Tracheal epithelial cell (primary cell): Measurements from ENCODE around the gene KLHL6. TPM values are rescaled to one million over a fixed set of nuclear protein-coding genes. Genes with fewer than 3 reads are reported as not detected.

Source experiments
- total RNA-seq: library from RNA; depleted of rRNA; stranded (reverse); fragments of >200 nt; gene quantifications from 2 replicates; pipeline ENCODE4 v1.2.1, GENCODE V29; 2014

The KLHL6 gene
- not detected in 2 replicates for total RNA-seq

GRCh38 chr3:183555541-183556081, at the start of gene KLHL6:
TSS of gene KLHL6 (minus strand) at chr3:183555706. CDS start at chr3:183555653, 53 bp downstream.

Other genes with a start within 250 kb of the KLHL6 start
- gene MCF2L2, start 127.1 kb downstream of the KLHL6 start, total RNA-seq: 0.21 TPM in 1 of 2 replicates, not detected in the other
- gene KLHL24, start 79.9 kb upstream of the KLHL6 start, total RNA-seq: 59.0 and 102 TPM in 2 replicates
- gene YEATS2, start 142.1 kb upstream of the KLHL6 start, total RNA-seq: 22.4 and 34.9 TPM in 2 replicates